Cerebellar nuclear complex (tissue), 1 donor: Measurements from ENCODE around the gene USP28.
A peak's percentile ranks its signal among the peaks of the same experiment; 100 is the strongest.
"Not testable (repeated sequence)": the region's sequence is repeated elsewhere in the genome, so short reads cannot be mapped to it uniquely, and the experiment has no call there.

ENCODE experiments used
- DNase-seq, 2 experiments: peaks; one replicate each; lab custom pipeline; 2025; lab: John Stamatoyannopoulos, UW

Gene USP28

DNA sequence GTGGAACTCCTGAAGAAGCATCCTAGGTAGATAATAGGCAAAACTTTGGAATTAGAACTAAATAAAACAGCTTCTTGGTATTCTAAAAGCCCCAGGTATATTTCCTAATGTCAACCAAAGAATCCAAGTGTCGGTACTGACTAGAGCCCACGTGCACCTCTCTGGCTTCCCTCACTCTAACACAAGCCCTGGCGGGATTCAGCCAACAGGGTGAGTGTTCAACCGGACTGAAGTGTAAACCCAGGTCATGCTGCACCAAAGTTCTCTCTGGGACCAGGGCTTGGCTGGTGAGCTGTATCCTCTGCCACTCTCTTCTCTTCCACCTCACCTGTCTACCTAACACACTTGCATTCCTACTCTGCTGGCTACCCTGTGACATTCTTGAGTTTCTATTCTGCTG is 40.1 kb downstream of the USP28 start:
- no peak for DNase-seq

DNA sequence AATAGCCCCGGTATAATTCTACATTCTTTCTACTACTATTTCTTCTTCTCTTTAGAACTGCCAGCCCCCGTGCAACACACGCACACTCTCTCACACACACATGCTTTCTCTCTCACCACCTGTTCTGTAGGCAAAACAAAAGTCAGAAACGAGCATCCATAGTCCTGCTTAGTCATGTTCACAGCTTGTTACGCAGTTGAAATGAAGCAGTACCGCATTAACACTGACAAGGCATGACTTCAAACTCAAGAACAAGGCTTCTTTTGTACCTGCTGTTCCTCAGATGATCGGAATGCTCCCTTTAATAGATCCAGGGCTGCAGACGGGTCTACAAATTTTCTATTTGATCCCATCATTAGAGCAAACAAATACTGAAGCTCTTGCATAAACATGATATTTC is 42.2 kb downstream of the USP28 start:
- no peak for DNase-seq

DNA sequence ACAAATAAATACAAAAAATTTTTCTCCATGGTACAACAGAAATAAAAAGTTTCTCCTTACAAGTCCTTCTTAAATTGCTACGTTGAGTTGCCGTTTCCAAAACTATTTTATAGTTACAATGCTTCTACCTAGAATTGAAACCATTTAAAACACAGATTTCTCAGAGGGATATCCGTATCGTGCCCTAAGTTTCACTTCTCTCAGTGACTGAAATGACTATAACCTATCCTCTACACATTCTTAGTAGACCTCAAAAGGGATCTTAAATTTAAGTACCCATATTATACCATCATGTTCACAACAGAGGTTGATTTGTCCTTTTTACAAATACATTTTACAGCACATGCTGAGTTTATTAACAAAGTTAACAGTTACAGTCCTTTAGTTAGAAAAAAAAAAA is 44.1 kb downstream of the USP28 start:
- DNase-seq = no peak

DNA sequence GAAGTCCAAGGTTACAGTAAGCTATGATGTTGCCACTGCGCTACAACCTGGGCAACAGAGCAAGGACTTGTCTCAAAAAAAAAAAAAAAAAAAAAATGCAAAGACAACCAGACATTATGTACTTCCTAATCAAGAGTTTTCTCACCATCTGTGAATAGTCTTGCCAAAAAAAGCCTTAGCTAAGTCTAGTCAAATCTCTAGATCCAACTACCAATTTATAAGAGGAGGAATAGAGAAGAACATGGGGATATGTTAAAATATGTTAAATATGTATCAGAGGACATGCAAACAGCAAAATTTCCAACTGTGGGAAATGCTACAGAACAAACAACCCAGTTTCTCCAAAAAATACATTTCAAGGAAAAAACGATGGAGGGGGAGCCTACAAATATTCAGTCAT is 45.6 kb downstream of the USP28 start:
- DNase-seq = no peak

DNA sequence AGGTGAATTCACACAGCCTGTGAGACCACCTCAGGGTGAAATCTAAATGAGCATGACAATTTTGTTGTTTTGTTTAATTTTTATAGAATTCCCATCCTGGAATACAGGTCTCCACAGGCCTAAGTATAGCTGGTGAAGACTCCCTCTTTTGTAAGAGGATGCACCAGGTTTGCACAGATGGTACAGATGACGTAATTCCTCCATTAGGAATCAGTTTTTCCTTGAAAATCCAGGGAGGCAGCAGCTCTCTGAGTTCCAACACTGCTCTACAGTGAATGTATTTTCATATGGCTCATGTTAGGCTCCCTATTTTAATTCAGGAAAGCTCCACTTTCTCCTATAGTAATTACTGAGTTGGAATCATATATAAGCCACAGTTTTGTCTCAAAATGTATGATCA is 47.2 kb downstream of the USP28 start:
- peak; percentile 21 to 72 for DNase-seq

DNA sequence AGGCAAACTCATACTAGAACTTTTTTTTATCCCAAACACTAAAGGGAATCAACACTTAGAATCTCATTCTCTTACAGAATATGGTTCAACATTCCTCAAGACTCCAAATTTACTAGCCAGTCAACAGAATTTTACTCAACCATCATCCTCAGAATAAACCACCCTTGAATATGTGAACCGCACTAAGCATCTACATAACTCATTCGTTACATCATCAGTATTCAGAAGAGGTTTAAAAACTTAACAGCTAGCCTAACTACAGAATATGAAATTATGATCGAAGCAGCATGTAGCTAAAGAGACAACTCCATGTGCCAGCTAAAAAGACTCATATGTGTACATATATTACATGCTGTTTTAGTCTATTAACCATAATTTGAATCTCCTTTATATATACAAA is 47.9 kb downstream of the USP28 start:
- DNase-seq = no peak

DNA sequence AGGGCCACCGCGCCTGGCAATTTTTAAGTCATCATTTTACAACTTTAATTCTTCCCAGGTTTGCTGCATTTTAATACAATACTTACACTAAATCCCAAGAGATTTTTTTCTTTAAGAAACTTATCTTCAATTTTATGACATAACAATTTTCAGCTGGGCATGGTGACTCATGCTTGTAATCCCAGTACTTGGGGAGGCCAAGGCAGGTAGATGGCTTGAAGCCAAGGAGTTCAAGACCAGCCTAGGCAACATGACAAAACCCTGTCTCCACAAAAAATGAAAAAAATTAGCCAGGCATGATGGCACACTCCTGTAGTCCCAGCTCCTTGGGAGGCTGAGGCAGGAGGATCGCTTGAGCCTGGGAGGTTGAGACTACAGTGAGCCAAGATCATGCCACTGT is 56.9 kb downstream of the USP28 start:
- no peak for DNase-seq

DNA sequence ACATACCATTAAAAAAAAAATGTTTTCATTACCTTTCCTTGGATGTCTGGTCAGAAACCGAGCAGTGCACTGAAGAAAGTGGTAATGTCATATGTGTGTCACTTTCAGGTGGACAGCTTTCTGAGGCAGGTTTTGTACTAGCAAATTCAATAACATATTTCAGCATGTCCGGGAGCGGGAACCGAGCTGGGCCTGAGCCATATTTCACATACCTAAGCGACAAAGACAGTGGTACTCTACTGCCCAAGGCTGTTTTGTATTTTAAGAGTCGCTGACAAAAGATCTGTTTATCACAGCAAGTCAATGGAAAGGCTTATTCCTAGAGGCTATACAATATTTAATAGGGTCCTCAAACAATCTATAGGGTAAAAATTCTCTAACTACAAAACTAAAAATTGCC is 57.7 kb downstream of the USP28 start:
- DNase-seq = no peak

DNA sequence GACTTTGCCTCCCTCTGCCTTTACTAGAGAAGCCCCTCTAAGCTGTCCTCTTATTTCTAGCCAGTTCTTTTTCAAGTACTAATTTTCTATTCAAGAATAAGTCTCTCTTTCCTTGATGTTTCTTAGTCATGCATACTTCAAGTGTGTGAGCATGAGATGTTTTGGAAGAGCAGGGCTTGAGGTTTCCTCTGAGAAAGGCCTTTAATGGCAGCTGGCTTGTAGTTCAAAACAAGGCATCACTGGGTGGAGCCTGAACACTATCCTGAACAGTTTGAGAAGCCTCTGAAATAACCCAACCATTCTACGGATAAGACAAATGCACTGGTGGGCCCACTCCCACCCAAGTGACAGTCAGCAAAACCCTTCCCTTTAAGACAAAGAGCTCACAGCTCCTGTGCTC is 58.2 kb downstream of the USP28 start:
- no peak for DNase-seq

DNA sequence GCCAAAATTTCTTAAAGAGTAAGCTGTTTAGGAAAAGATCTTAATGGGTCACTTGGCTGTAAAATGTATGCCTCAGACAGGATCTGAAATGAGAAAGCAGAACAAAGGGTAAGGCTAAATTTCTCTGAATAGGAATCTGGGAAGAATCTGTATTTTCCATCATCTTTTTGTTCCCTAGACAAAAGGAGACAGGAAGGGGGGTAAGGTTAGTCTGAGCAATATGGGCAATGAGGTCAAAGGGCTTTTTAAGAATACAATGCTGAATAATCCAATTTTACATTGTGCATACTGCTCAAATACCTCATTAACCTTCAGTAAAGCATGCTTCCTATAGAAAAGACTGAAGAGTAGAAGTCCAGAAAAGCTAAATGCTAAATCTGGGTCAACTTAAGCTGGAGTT is 61.2 kb downstream of the USP28 start:
- no peak for DNase-seq

DNA sequence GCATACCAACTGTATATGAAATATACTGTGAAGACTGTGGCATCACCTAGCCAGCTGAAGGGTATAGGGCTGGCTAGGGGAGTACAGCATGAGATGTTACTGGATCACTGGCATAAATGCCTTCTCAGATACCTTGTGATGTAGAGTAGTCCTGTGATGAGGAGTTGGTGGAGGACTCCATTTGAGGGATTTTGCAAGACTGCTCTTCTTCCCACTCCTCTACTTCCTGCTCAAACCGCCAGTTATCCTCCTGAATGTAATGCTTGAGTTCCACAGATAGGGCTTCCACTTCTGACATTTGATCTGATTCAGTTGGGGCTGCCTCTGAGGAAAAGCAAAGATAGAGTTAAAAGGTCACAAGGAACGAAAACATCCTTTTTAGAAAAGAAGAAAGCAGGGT is 66.4 kb downstream of the USP28 start:
- no peak for DNase-seq

DNA sequence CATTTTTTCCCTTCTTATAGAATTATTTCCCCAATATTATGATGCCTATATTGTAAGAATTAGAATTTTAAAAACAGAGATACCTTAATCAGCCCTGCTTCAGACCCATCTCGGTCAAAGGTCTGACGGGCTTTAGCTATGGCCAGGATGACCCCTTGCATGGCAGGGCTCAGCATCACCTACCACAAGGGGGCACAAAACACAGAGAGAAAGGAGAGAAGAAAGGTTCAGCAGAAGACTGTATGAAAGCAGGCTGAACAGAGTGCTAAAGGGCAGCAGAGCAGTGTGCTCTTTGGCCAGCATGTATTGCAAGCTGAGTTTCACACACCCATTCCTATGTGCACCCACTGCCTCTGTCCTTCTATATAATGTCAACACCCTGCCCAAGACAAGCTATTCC is 69.0 kb downstream of the USP28 start:
- no peak for DNase-seq

DNA sequence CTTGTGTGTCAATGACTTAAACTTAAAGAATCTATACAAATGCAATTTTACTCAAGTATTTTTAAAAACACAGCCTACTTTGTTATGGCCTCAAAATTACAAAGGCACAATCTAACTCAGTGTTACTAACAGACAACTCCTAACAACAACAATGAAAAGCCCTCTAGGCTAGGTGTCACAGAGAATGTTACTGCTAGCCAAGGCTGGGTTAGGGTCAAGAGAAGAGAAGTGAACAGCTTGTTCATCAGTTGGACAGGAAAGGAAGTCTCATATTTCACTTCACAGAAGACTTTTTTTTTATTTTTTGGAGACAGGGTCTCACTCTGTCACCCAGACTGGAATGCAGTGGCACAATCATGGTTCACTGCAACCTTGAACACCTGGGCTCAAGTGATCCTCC is 69.7 kb downstream of the USP28 start:
- no peak for DNase-seq

DNA sequence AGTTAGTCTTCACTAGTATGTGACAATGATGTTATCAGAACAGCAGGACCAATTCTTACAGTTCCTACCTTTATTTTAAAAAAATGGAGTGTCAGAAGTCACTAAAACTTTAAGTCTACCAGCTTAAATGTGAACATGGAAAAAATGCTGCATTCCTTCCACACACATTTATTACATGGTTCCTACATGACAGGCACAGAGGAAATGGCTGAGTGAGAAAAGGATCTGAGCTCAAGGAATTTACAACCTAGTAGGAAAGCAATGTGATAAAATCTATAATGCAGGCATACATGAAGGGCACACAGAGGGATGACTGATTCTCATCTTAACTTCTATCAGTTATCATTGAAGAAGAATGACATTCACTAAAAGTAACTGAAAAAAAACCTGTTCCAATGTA is 72.8 kb downstream of the USP28 start:
- no peak for DNase-seq

DNA sequence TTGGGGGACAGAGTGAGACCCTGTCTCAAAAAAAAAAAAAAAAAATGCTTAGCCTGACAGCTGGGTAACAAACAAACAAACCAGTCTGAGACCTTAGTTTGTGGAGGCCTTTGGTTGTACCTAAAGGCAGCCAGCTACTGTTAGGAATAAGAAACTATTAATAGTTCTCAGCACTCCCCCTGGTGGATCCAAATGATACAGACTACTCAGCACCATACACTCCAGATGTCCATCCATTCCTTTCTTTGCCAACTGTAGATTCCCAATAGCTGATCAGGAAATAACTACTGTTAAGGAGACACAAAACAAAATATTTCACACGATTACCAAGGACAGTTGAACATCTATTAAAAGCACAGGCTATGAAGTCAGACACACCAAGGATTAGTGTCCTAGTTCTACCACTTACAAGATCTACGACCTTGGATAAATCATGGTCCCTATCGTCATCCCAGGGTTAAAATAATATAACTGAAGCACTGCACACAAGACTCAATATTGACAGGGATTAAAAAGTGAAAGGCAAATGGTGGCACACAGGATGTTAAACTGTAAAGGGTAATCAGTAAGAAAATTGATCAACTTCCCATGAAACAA is 78.6 kb downstream of the USP28 start:
- peak in 1 of 2 experiments; percentile 9 for DNase-seq

DNA sequence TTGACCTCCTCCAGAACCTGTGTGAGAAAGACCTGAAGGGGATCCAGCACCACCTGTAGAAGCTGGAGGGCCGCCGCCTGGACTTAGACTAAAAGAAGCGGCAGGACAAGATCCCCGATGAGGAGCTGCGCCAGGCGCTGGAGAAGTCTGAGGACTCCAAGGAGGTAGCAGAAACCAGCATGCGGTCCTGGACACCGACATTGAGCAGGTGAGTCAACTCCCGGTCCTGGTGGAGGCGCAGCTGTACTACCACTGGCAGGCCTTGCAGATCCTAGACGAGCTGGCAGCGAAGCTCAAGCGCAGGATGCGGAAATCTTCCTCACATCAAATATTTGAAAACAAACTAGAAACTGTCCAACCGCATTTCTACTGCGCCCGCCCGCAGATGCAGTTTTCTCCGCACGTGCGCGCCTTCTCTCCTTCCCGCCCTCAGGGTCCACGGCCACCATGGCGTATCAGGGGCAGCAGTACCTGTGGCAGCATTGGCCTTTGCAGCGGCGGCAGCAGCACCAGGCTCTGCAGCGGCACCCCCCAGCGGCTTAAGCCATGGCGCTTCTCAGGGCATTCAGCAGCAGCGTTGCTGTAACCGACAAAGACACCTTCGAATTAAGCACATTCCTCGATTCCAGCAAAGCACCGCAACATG is 85.6 kb downstream of the USP28 start:
- no peak for DNase-seq

DNA sequence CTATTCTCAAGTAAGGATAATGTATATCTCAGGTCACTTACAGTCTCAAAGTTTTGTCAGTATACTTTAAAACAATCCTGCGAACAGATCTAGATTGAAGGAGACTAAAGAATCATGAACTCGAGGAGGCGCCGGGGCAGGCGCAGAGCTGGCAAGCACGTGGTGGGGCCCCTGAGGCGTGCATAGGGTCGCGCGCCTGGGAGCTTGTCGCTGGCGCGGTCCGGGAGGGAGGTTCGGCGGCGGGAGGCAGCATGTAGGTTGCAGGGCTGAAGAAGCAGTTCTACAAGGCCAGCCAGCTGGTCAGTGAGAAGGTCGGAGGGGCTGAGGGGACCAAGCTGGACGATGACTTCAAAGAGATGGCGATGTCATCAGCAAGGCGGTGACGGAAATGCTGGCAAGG is 86.4 kb downstream of the USP28 start:
- not testable (repeated sequence) for DNase-seq

DNA sequence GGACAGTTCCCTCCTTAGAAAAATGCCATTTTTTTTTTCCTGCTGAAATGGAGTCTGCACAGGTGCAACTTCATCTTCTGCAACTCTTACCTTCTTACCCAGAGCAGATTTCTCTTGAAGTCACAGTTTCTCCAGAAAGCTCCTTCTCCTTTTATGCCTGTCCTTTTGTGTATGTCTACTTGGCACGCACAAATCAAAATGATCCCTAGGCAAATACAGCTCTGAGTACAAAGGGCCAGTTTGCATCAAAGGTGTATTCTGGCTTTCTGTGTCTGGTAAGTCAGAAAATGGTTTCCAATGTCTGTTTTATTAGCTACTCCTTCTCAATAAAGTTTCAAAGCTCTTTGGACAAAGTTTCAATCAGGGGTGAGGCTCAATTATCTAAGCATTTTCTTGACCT is 93.2 kb downstream of the USP28 start:
- no peak for DNase-seq

DNA sequence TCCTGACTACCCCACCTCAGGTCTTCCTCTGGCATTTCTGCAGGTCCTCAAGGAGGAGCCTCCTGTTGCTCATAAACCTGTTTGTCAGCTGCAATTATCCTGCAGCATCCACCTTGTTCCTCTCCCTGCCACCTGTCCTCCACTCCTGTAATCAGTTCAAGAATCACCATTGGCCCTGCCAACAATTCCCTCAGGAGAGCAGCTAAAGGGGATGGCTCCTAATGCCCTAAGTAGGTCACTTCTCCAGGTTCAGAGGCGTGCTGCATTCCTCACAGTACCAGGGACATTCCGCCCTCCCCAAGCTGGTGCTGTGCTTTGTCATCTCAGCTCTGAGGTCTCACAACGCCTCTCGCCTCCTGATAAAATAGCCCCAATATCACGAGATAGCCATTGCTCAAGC is 93.7 kb downstream of the USP28 start:
- DNase-seq = peak; percentile 19 to 42

DNA sequence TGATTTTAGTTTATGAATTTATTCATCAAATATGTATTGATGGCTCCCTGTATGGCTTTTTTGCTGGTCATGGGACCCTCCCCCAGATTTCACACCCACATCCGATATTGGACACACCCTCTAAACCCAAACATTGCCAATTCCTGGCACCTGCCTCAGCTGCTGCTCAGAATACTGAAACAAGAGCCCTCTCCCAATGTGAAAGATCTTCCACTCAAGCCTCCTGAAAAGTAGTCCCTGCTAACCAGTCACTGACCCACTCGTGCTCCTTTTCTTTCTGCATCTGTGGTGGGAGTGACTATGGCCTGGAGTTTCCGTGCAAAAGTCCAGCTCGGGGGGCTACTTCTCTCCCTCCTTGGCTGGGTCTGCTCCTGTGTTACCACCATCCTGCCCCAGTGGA is 95.9 kb downstream of the USP28 start, which contains the start of gene CLDN25:
Gene CLDN25 (plus strand): TSS at position 301 of the 400 bp plus-strand sequence. CDS start 0 bp downstream, at position 301.
- DNase-seq = no peak

DNA sequence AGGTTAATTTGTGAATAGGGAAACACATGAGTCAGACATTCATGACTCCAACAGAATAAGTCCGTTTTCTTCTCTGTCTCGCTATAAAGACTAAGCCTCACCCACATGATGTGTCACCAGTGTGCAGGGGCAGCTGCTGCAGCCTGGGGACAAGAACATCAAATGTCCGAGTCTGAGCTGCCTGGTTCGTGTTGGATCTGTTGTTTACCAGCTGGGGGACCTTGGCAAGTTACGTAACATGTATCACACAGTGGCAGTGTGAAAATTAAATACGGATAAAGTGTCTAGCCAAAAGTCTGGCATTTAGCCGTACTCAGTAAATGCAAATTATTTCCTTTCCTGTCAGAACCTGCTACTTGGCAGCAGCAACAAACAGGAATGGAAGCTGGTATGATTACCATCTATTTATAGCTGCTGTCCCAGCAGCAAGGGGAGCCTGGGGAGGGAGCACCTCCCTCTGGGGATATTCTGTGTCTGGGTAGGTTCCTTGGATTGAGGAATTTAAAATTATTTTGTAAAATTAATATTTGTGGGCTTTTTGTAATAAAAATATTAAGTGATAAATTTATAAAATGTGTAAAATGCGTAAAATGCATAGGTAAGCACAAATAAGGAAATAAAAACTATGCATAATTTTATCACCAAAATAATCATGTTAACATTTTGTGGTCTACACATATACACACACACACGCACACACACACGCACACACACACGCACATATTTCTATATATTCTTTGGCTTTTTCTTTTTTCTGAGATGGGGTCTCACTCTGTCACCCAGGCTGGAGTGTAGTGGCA is 97.1 kb downstream of the USP28 start:
- DNase-seq = peak in 1 of 2 experiments; percentile 53

DNA sequence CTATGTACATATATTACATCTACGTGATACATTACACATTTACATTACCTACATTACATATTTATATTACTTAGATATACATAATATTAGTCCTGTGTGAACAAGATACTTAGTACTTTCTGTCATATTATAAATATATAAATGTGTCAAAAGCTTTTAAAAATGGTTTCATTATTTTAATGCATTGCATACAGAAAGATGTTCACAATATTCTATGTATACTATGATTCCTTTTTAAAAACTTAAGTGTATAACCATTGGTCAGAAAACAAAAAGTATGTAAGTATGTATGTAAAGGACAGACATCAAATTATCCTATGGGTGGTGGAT is 101.2 kb downstream of the USP28 start:
- no peak for DNase-seq

DNA sequence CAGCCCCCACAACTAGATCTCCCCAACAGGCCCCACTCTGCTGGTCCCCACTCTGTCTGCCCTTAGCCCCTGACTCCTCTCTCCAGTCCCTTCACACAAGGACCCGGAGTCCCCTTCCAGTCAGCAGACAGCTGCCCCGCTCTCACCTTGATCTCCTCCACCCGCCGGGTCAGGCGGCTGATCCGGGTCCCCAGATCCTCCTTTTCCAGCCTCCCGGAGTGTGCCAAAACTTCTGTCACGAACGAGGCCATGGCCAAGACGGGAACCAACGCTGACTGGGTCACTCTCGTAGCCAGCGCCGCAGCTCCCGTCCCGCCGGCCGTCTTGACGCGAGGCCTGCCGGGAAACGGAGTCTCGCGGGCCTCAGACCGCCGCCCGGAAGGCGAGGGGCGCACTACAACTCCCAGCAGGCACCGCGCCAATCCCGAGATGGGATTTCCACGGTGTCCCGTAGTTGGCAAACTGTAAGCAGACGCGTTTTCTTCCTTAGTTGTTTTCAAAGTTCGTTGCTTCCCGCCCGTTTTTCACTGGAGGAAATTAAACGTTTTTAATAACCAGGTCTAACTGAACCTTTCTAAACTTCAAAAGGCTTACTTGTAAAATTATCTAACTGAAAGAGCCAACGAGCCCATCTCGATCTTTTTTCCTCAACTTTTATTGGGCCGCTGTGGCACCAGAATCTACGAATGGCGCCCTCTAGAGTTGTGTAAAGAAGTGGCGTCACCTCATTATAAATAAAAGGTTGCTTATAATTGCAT is 101.8 kb downstream of the USP28 start, which contains the start of gene ZW10:
Gene ZW10 (minus strand): TSS at position 277 of the 758 bp plus-strand sequence. CDS start 26 bp downstream, at position 251.
- peak; percentile 59 to 78 for DNase-seq
